Measurements from ENCODE around the gene BCAS3. TPM values are rescaled to one million over a fixed set of nuclear protein-coding genes. Genes with fewer than 3 reads are reported as not detected.
A peak's percentile ranks its signal among the peaks of the same experiment; 100 is the strongest.

The BCAS3 gene
- total RNA-seq, 1 experiment from 2014 or later = 14.4 TPM

- intact Hi-C loops (cut with micrococcal nuclease; ENCODE audit: unreplicated experiment) = no loop called here
- no TSS peak for BruUV-seq (replicated peaks)
- DNase-seq (ENCODE audit: low spot score) = no peak
- ChIA-PET CTCF (no interaction called here), POLR2A (ENCODE audit: low non-redundant PET) (no interaction called here)
- Histone ChIP-seq H3K36me3 (ENCODE audit: insufficient read depth, low read length, poor library complexity, severe bottlenecking) (no peaks in the 10 kb centered on the region), H3K9me3 (ENCODE audit: low read depth, low read length, poor library complexity, severe bottlenecking) (no peaks in the 10 kb centered on the region), H3K4me3 (ENCODE audit: low read depth, low read length, poor library complexity, severe bottlenecking) (no peak overlapping the region), H3K27me3 (replicated peaks; ENCODE audit: insufficient read depth, low read depth, low read length, poor library complexity) (no peaks in the 10 kb centered on the region), H3K27ac (ENCODE audit: low read depth, low read length, poor library complexity, severe bottlenecking) (no peak overlapping the region), H3K4me1 (ENCODE audit: insufficient read depth, low read length, poor library complexity, severe bottlenecking) (peaks cover 3% of the 10 kb centered on the region)
- TF ChIP-seq EZH2 (IDR thresholded peaks at IDR 0.05; ENCODE audit: borderline replicate concordance, low read depth, low read length, poor library complexity, severe bottlenecking) = no peak
- TF ChIP-seq CTCF (conservative IDR thresholded peaks at IDR 0.05; ENCODE audit: low read depth, low read length) = no peak
Observed at GRCh38 chr17:61152898-61153297, 475.2 kb downstream of the BCAS3 start.

- Histone ChIP-seq H3K4me3 (ENCODE audit: low read depth, low read length, poor library complexity, severe bottlenecking) (no peak overlapping the region), H3K27ac (ENCODE audit: low read depth, low read length, poor library complexity, severe bottlenecking) (no peak overlapping the region), H3K9me3 (ENCODE audit: low read depth, low read length, poor library complexity, severe bottlenecking) (no peaks in the 10 kb centered on the region), H3K27me3 (replicated peaks; ENCODE audit: insufficient read depth, low read depth, low read length, poor library complexity) (no peaks in the 10 kb centered on the region), H3K4me1 (ENCODE audit: insufficient read depth, low read length, poor library complexity, severe bottlenecking) (peaks cover 14% of the 10 kb centered on the region), H3K36me3 (ENCODE audit: insufficient read depth, low read length, poor library complexity, severe bottlenecking) (no peaks in the 10 kb centered on the region)
- CTCF ChIA-PET = no interaction called here
- no TSS peak for BruUV-seq (replicated peaks)
- POLR2A ChIA-PET (ENCODE audit: low non-redundant PET) = interaction anchor here (0.6 kb wide), 1 partner anchor 131 kb away, joined by 3 read pairs; no protein-coding TSS in a partner anchor
- DNase-seq (ENCODE audit: low spot score) = no peak
- intact Hi-C loops (cut with micrococcal nuclease; ENCODE audit: unreplicated experiment) = no loop called here
- no peak for TF ChIP-seq CTCF (conservative IDR thresholded peaks at IDR 0.05; ENCODE audit: low read depth, low read length)
Observed at GRCh38 chr17:61155590-61156237, 478.1 kb downstream of the BCAS3 start.

- intact Hi-C loops (cut with micrococcal nuclease; ENCODE audit: unreplicated experiment) = no loop called here
- H3K4me1 ChIP-seq (ENCODE audit: insufficient read depth, low read length, poor library complexity, severe bottlenecking) = peaks cover 19% of the 10 kb centered on the region
- TF ChIP-seq EZH2 (IDR thresholded peaks at IDR 0.05; ENCODE audit: borderline replicate concordance, low read depth, low read length, poor library complexity, severe bottlenecking) (no peak), CTCF (conservative IDR thresholded peaks at IDR 0.05; ENCODE audit: low read depth, low read length) (no peak)
- H3K27me3 ChIP-seq (replicated peaks; ENCODE audit: insufficient read depth, low read depth, low read length, poor library complexity) = no peaks in the 10 kb centered on the region
- H3K4me3 ChIP-seq (ENCODE audit: low read depth, low read length, poor library complexity, severe bottlenecking) = no peak overlapping the region
- CTCF ChIA-PET = interaction anchor here (0.6 to 0.7 kb wide), 3 partner anchors 49 to 424 kb away, joined by 3 to 11 read pairs (median 8); no protein-coding TSS in a partner anchor
- H3K9me3 ChIP-seq (ENCODE audit: low read depth, low read length, poor library complexity, severe bottlenecking) = no peaks in the 10 kb centered on the region
- DNase-seq (ENCODE audit: low spot score) = peak; percentile 54
- H3K36me3 ChIP-seq (ENCODE audit: insufficient read depth, low read length, poor library complexity, severe bottlenecking) = no peaks in the 10 kb centered on the region
- BruUV-seq (replicated peaks) = no TSS peak
- POLR2A ChIA-PET (ENCODE audit: low non-redundant PET) = no interaction called here
- H3K27ac ChIP-seq (ENCODE audit: low read depth, low read length, poor library complexity, severe bottlenecking) = no peak overlapping the region
Observed at GRCh38 chr17:61157246-61157886, 479.7 kb downstream of the BCAS3 start.

Measured in A673 (cell line).